Stimulated activated CD8-positive, alpha-beta memory T cell treated with anti-CD3 and anti-CD28 coated beads, Interleukin-7, amount 100 ng/mL, for 48 hours (primary cell): ENCODE measurements around the gene FKBP6.
A peak's percentile ranks its signal among the peaks of the same experiment; 100 is the strongest.
"Not testable (repeated sequence)": the region's sequence is repeated elsewhere in the genome, so short reads cannot be mapped to it uniquely, and the experiment has no call there.

Source experiments
- DNase-seq, 2 donors: peaks; one replicate each; pipeline ENCODE4 v3.0.0-alpha.2; 2020; ENCODE audit warnings: low read depth in 1 of 2; ENCODE audit errors: extremely low read depth in 1 of 2

Gene FKBP6, protein sequence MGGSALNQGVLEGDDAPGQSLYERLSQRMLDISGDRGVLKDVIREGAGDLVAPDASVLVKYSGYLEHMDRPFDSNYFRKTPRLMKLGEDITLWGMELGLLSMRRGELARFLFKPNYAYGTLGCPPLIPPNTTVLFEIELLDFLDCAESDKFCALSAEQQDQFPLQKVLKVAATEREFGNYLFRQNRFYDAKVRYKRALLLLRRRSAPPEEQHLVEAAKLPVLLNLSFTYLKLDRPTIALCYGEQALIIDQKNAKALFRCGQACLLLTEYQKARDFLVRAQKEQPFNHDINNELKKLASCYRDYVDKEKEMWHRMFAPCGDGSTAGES

DNA sequence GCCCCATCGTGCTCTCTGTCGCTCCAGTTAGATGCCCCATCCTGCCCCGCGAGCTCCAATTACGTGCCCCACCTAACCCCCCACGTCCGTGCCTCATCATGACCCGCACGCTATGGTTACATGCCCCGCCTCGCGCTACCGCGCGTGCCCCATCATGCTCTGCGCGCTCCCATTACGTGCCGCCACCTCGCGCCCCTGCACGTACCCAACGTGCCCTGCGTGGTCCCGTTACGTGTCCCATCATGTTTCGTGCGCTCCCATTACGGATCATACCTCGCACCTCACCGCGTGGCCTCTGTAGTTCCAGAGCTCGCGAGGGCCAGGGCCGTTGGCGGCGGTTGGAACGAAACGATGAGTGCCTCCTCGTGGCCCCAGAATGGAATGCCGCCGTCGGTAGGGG, at the start of gene FKBP6, which contains the start of gene TRIM50:
TSS of gene FKBP6 (plus strand) at position 240 of the 400 bp plus-strand sequence. CDS start 268 bp downstream, outside the sequence.
TSS of gene TRIM50 (minus strand) at position 161 of the 400 bp plus-strand sequence. CDS start 3,295 bp downstream, outside the sequence.
- DNase-seq, result not testable (repeated sequence)

DNA sequence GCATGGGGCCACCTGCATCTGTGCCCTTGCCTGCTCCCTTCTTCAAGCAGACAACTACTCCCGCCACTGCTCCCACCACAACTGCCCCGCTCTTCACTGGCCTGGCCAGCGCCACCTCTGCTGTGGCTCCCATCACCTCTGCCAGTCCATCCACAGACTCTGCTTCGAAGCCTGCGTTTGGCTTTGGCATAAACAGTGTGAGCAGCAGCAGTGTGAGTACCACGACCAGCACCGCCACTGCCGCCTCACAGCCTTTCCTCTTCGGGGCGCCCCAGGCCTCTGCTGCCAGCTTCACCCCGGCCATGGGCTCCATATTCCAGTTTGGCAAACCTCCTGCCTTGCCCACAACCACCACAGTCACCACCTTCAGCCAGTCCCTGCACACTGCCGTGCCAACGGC, 30.7 kb upstream of the FKBP6 start:
- DNase-seq, result not testable (repeated sequence)

DNA sequence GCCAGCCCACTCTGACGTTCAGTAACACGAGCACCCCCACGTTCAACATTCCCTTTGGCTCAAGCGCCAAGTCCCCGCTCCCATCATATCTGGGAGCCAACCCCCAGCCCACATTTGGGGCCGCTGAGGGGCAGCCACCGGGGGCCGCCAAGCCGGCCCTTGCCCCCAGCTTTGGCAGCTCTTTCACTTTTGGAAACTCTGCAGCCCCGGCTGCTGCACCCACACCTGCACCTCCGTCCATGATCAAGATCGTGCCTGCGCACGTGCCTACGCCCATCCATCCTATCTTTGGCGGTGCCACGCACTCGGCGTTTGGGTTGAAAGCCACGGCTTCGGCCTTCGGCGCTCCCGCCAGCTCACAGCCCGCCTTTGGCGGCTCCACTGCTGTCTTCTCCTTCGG, 30.3 kb upstream of the FKBP6 start:
- DNase-seq, result not testable (repeated sequence)

DNA sequence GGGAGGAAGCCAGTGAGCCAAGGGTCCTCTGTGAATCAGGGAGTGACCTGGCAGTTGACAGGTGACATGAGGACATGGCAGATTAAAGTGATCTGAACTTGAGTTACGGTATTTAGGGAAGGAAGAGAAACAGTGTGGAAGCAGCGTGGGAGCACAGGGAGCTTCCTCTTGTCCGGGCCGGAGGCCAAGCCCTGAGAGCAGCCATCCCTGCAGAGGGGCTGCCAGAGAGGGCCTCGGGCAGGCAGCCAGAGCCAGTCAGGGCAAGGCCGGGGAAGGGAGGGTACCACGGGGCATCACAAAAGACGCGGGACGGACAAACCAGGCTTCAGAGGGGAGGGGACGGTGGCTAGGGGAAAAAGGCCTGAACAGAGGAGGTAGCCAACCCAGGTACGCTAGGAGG, 28.1 kb upstream of the FKBP6 start:
- not testable (repeated sequence) for DNase-seq

DNA sequence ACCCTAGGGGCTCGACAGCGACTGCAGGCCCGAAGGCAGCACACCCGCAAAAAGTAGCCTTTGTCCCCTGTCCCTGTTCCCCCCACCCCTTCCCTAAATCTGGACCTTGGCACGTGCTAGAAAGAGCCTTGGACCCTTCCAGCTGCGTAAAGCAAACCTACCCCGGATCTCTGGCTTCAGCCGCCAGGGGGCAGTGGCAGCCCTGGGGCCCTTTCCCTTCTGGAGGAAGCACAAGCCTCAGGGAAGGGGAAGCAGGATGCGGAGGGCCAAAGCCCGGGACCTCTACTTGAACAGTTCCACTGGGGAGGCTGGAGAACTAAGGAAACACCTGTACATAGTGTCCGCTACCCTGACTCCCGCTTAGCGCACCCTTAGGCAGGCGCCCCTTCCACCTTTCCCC, 26.9 kb upstream of the FKBP6 start:
- DNase-seq, result not testable (repeated sequence)

DNA sequence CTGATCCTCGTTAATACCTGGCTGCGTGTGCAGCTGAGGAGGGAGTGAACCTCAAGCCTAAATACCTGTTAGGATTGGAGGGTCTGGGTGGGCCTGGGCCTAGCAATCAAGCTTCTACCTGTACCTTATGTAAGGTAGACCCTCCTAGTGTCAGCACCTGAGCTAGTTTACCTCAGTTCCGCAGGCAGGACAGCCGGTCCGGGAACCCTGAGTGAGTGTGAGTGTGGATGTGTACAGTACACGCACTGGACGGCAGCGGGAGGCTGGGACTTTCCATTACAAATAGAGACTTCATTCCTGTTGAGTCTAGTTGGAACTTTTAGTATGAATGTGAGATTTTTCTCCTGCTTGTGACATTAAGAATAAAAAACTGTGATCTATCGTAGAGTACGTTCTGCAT, 25.1 kb upstream of the FKBP6 start:
- not testable (repeated sequence) for DNase-seq

DNA sequence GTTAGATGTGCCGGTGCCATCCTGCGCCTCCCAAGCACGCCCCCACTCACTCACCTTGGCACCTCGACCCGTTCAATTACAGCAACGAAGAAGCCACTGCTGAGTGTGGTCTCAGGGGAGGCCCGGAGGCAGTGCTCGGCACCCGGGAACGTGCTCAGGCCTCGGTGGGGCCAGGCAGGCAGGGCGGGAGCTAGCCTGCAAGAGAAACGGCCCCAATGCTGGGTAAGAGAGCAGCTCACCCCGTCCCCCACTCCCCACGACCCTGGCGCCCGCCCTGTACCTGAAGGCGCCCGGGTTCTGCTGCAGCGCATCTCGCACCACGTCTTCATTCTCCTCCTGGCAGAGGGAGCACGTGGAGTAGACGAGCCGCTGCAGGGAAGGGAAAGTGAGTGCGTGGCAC, 24.4 kb upstream of the FKBP6 start:
- no peak for DNase-seq

DNA sequence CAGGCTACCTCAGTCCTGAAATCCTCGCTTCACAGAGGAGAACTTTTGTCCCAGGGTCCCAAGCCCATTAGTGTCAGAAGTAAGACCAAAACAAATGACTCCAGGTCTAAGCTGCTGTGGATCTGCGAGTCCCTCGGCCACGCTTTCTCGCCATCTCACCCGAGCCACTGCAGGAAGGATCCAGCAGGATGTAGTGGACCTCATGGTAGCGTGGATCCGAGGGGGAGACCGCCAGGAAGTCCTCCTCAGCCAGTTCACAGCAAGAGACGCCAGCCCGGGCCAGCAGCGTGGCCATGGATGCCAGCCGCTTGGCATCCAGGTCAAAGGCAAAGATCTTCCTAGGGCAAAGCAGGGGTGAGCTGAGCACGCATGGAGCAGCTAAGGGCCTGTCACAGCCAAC, 23.9 kb upstream of the FKBP6 start:
- no peak for DNase-seq

DNA sequence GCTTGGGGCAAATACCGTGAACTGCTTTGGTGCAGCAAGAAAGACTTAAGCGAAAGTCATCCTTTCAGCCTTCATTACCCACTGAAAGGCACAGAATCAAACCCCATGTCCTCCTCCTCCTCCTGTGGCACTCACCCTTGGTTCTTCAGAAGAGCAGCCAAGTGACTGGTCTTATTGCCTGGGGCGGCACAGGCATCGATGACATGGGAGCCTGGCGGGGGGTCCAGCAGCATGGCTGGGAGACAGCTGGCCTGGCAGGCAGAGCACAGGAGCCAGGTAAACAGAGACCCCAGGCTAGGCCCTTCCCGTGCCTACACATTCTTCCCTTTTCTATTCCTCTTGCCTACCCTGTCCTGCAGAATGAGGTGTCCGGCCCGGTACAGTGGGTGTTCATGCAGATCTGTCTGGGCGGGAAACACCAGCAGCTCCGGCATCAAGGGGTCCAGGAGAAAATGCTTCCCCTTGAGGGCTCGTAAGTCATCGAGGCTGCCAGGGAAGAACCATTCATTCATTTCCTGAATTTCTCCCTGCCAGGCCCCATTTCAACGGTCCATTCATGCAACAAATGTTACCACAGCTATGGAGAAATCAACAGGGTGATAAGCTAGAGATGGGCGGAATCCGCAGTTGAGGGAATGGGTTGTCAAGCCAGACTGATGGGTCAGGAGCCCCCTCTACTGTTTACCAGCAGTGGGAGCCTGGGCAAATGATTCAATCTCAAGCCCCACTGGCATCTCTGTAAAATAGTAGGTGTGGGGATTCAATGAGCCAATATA, 23.2 kb upstream of the FKBP6 start:
- not testable (repeated sequence) for DNase-seq

DNA sequence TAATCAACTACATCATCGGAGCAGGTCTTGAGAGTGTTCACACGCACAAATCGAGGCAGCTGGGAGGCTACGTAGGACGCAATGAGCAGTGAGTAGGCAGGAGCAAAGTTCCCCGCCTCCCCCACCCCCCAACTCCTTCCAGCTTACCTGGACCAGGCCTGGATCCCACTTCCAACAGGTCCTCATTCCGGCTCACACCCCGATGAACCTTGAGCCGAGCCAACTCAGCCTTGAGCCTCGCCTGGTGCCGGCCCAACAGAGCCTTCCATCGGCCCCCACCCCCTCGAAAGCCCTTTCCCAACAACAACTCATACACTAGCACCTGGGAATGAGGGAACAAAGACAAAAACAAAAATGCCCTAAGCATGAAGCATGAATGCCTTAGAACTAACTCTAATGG, 20.5 kb upstream of the FKBP6 start:
- no peak for DNase-seq

DNA sequence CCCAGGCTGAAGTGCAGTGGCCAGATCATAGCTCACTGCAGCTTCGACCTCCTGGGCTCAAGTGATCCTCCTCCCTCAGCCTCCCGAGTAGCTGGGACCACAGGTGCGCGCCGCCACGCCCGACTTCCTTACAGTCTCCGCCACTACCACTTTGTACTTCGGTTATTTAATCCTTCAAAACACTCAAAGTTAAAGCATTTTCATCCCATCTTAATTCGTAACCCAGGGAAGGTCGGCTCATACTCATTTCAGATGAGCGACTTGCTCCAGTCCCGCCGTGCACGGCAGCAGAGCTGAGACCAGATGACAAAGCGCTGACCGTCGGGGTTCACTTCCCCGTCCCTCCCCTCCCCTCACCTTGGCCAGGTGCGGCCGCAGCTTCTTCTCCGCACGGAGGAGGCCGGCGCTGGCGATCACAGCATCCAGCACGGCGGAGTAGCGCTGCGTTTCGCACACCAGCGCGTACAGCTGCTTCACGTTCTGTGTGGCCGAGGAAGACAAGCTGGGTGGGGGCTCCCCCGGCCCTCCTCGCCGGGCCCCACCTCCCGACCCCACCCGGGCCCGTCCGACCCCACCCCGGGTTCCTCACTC, 19.8 kb upstream of the FKBP6 start:
- no peak for DNase-seq

DNA sequence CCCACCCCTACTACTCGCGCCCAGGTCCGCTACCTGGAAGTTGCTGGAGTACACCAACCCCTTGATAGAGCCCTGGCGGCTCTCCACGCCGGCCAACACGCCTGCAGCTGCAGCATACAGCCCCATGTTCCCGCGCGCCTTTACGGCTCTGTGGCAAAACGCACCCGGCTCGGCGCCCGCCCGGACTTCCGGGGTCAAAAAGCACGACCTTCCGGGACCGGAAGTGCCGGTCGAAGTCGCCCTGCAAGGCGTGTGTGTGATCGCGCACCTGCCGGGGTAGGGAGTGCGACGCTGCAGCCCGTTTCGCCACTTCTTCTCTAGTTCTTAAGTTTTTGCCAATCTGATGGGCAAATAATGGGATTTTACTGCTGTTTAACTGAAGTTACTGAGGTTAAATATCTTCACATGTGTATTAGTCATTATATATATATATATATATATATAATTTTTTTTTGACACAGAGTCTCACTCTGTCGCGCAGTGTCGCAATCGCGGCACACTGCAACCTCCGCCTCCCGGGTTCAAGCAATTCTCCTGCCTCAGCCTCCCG, 19.2 kb upstream of the FKBP6 start, which contains the start of gene NSUN5:
TSS of gene NSUN5 (minus strand) at position 162 of the 550 bp plus-strand sequence. CDS start at position 126, 36 bp downstream.
- DNase-seq, result peak; percentile 83 to 85

DNA sequence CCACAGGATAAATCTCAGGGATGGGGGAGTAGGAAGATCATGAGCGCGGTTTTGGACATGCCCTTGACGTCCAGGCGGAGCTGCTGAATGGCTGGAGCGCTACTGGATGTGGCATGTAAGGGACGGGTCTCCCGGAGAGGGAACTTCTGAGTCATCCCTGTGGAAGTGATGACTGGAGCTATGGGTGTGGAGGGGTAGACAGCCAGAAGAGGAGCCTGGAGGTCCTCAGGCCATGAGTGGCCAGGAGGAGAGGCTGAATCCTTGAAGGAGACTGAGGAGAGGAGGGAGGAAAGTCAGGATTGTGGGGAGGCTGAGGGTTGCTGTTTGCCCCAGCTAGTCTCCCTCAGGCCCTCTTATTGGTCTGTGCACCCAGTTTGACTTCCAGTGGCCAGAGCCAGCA, 16.5 kb upstream of the FKBP6 start:
- DNase-seq, result not testable (repeated sequence)

DNA sequence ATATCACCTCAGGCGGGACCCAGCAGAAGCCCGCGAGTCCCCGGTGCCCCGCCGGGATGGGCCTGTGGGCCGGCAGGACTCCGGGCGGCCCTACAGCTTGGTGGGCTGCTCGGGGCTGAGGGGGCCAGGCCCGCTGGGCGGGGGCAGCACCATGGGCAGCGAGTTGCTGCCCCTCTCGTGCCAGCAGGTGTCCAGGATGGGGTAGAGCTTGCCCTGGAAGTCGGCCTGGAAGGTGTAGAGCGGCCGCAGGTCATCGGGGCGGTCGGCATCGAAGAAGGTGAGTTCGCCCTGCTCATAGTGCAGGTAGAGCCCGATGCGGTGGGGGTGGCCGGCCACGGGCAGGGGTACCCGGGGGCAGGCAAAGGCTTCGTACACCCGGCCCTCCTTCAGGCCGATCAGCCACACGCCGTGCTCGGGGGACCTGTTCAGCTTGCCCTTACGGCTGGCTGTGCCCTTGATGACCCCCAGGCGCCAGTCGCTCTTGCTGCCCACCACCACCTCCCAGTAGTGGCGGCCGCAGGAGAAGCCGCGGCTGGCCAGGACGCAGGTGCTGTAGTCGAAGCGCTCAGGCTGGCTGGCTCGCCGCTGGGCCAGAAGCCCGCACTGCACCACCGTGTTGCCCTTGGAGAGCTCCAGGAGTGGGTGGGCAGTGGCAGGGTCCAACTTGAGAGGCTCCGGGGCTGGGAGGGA, 15.0 kb upstream of the FKBP6 start:
- no peak for DNase-seq

DNA sequence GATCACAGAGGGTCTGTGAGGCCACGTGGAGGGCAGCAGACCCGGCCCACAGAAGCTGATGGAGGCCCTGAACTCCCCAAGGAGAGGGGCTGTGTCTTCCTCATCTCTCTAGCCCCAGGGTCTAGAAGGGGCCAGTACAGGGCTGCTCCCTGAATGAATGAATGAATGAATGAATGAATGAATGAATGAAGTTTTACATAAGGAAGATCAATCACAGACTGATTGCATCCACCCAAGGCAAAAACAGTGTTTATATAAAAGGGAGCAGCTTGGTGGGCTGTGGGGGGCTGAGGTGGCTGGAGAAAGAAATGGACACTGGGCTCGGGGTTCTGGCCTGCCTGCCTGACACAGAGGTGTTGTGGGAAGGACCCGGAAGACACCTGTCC, 14.4 kb upstream of the FKBP6 start:
- no peak for DNase-seq

DNA sequence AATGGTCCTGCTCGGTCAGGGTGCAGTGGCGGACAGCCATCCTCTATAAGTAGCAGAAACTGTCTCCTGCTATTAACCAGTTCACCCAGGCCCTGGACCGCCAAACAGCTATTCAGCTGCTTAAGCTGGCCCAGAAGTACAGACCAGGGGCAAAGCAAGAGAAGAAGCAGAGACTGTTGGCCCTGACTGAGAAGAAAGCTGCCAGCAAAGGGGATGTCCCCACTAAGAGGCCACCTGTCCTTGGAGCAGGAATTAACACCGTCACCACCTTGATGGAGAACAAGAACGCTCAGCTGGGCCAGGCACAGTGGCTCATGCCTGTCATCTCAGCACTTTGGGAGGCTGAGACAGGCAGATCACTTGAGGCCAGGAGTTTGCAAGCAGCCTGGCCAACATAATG, 13.7 kb upstream of the FKBP6 start:
- DNase-seq, result no peak

DNA sequence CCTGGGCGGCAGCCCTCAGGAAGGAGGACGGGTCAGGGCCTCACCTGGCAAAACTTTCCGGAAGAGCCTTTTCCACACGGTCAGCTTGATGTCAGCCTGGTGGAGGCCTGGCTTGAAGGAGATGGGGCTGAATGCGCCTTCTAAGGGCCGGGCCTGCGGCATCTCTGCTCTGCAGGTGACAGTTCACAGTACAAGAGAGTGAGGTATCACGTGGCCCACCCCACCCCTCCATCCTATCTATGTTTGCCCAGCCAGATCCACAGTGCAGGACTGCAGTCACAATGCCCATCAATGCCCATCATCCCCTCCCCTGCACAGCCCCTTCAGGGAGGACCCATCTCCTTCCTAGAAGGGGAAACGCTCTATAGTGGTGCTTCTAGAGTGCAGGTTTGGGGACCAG, 11.4 kb upstream of the FKBP6 start:
- no peak for DNase-seq

DNA sequence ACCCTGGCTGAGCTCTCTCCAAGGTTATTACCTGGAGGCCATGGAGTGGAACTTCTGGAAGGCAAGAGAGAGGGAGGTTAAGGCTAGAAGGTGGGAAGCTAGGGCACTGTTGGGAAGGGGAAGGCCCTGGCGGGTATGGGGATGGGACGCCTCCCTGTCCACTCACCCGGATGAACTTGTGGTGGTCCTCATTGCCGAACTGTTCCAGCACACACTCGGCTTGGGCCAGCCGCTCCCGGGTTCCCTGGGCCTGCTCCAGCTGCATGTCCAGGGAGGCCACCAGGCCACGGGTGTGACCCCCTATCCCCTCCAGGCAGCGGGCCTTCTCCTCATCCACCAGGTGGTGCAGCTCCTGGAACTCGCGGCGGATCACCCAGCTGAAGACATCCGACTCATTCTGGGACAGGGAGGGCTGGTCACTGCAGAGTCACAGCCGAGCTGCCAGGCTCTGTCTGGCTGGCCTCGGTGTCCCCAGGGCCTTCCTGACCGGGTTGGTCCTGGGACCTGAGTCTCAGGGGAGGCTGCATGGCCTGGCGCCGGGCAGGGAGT, 9.2 kb upstream of the FKBP6 start:
- DNase-seq, result not testable (repeated sequence)

DNA sequence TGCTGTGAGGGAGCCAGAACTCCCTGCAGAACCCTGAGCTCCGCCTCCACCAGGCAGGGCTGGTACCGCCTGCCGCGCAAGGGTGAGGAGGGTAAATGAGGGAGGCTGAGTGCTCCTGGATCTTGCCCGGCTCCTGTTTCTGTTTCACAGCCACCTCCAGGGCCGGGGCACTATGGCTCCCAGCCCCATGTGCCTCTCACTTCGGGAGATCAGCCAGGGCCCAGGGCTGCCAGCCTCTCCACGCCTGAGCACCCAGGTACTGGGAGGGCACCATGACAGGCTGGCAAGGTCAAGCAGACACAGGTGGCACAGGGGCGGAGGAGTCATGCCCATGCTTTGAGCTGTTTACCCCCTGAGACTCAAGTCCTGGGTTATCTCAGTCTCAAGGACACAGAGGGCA, 8.4 kb upstream of the FKBP6 start:
- not testable (repeated sequence) for DNase-seq

DNA sequence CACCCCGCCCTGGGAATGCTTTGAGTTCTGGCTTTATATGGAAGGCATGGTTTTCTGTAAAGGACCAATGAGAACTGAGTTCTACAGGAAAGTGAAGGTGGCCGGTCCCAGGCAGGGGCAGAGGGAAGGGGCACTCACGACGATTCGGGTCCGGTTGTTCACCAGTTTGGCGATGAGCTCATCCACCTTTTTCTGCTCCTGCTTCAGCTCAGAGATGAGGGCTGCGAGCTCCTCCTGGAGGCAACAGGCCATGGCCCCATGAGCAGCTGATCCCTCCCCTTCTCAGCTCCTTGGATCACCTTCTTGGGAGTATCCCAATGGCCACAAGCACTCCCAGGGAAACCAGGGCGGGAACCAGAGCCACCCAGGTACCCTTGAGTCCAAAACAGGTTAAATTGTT, 8.0 kb upstream of the FKBP6 start:
- not testable (repeated sequence) for DNase-seq
